ENCODE data around the gene GABRB1. TPM values are rescaled to one million over a fixed set of nuclear protein-coding genes. Genes with fewer than 3 reads are reported as not detected.

Gene GABRB1
- total RNA-seq, 2 experiments from 2014 or later = not detected

GRCh38 chr4:47109379-47109778 lies 78.0 kb downstream of the GABRB1 start:
- Histone ChIP-seq H3K9me2 (ENCODE audit: insufficient read depth, low read length) (no peaks in the 10 kb centered on the region), H3K4me3 (ENCODE audit: low read depth, low read length, poor library complexity, severe bottlenecking) (no peak overlapping the region), H3K4me1 (ENCODE audit: insufficient read depth, low read length, poor library complexity, severe bottlenecking) (no peaks in the 10 kb centered on the region), H3K9me3 (ENCODE audit: low read length) (no peaks in the 10 kb centered on the region), H3K4me2 (ENCODE audit: low read length) (no peak overlapping the region), H2AFZ (ENCODE audit: low read length) (no peak overlapping the region), H4K20me1 (ENCODE audit: insufficient read depth, low read length) (no peaks in the 10 kb centered on the region), H3K27ac (ENCODE audit: low read depth, low read length, poor library complexity, severe bottlenecking) (no peak overlapping the region), H3K36me3 (ENCODE audit: insufficient read depth, low read length) (no peaks in the 10 kb centered on the region), H3K79me2 (ENCODE audit: insufficient read depth, low read depth, low read length) (no peaks in the 10 kb centered on the region)
- POLR2A ChIA-PET = interaction anchor here (0.6 to 0.9 kb wide), 2 partner anchors 15 to 36 kb away, joined by 3 read pairs; no protein-coding TSS in a partner anchor
- CTCF ChIA-PET (ENCODE audit: unreplicated experiment) = no interaction called here
- TF ChIP-seq EZH2phosphoT487 (IDR thresholded peaks at IDR 0.05; ENCODE audit: borderline replicate concordance, low read depth, low read length) = no peak
- TF ChIP-seq CTCF (conservative IDR thresholded peaks at IDR 0.05; ENCODE audit: low read length) = 0 out of 2 replicates have a peak, but pooled peaks have one; percentile 24
- intact Hi-C loops (cut with micrococcal nuclease; ENCODE audit: unreplicated experiment) = no loop called here
- no peak for DNase-seq (ENCODE audit: low spot score)
- no TSS peak for BruUV-seq (replicated peaks)

- H3K36me3 ChIP-seq (ENCODE audit: insufficient read depth, low read length) = no peaks in the 10 kb centered on the region
- no peaks in the 10 kb centered on the region for H4K20me1 ChIP-seq (ENCODE audit: insufficient read depth, low read length)
- no peaks in the 10 kb centered on the region for H3K4me1 ChIP-seq (ENCODE audit: insufficient read depth, low read length, poor library complexity, severe bottlenecking)
- no peak overlapping the region for H2AFZ ChIP-seq (ENCODE audit: low read length)
- TF ChIP-seq CTCF (conservative IDR thresholded peaks at IDR 0.05; ENCODE audit: low read length) (no peak), EZH2phosphoT487 (IDR thresholded peaks at IDR 0.05; ENCODE audit: borderline replicate concordance, low read depth, low read length) (no peak)
- no peak for DNase-seq (ENCODE audit: low spot score)
- no peaks in the 10 kb centered on the region for H3K9me3 ChIP-seq (ENCODE audit: low read length)
- H3K4me3 ChIP-seq (ENCODE audit: low read depth, low read length, poor library complexity, severe bottlenecking) = no peak overlapping the region
- no TSS peak for BruUV-seq (replicated peaks)
- no peaks in the 10 kb centered on the region for H3K9me2 ChIP-seq (ENCODE audit: insufficient read depth, low read length)
- ChIA-PET POLR2A (no interaction called here), CTCF (ENCODE audit: unreplicated experiment) (no interaction called here)
- intact Hi-C loops (cut with micrococcal nuclease; ENCODE audit: unreplicated experiment) = no loop called here
- H3K79me2 ChIP-seq (ENCODE audit: insufficient read depth, low read depth, low read length) = no peaks in the 10 kb centered on the region
- no peak overlapping the region for H3K4me2 ChIP-seq (ENCODE audit: low read length)
- H3K27ac ChIP-seq (ENCODE audit: low read depth, low read length, poor library complexity, severe bottlenecking) = no peak overlapping the region
Observed at GRCh38 chr4:47110546-47111132, 79.3 kb downstream of the GABRB1 start.

GRCh38 chr4:47118192-47118929 lies 87.0 kb downstream of the GABRB1 start:
- Histone ChIP-seq H3K4me1 (ENCODE audit: insufficient read depth, low read length, poor library complexity, severe bottlenecking) (no peaks in the 10 kb centered on the region), H3K9me2 (ENCODE audit: insufficient read depth, low read length) (no peaks in the 10 kb centered on the region), H3K79me2 (ENCODE audit: insufficient read depth, low read depth, low read length) (no peaks in the 10 kb centered on the region), H3K9me3 (ENCODE audit: low read length) (no peaks in the 10 kb centered on the region), H3K4me2 (ENCODE audit: low read length) (no peak overlapping the region), H3K4me3 (ENCODE audit: low read depth, low read length, poor library complexity, severe bottlenecking) (no peak overlapping the region), H4K20me1 (ENCODE audit: insufficient read depth, low read length) (no peaks in the 10 kb centered on the region), H3K36me3 (ENCODE audit: insufficient read depth, low read length) (no peaks in the 10 kb centered on the region), H3K27ac (ENCODE audit: low read depth, low read length, poor library complexity, severe bottlenecking) (no peak overlapping the region), H2AFZ (ENCODE audit: low read length) (no peak overlapping the region)
- no peak for DNase-seq (ENCODE audit: low spot score)
- TF ChIP-seq CTCF (conservative IDR thresholded peaks at IDR 0.05; ENCODE audit: low read length) (no peak), EZH2phosphoT487 (IDR thresholded peaks at IDR 0.05; ENCODE audit: borderline replicate concordance, low read depth, low read length) (no peak)
- POLR2A ChIA-PET = no interaction called here
- no TSS peak for BruUV-seq (replicated peaks)
- CTCF ChIA-PET (ENCODE audit: unreplicated experiment) = no interaction called here
- intact Hi-C loops (cut with micrococcal nuclease; ENCODE audit: unreplicated experiment) = no loop called here
